Smooth muscle cell (in vitro differentiated cells): ENCODE measurements around the gene BCAS1. TPM values are rescaled to one million over a fixed set of nuclear protein-coding genes. Genes with fewer than 3 reads are reported as not detected.

Experiments used
- DNase-seq: peaks from one replicate; lab custom pipeline; 2025; ENCODE audit not compliant: unreplicated experiment; lab: John Stamatoyannopoulos, UW
- H2AFZ ChIP-seq: fragments of 200-600 bp; sonication (generic); 2 replicates; pipeline ENCODE4 v1.6.0; 2016; ENCODE audit warnings: antibody characterized with exemption, low read depth, mild to moderate bottlenecking
- H3F3A ChIP-seq: fragments of 200-600 bp; sonication (generic); 2 replicates; pipeline ENCODE4 v1.6.0; 2017; ENCODE audit warnings: antibody characterized with exemption, low read depth
- H3K27ac ChIP-seq: fragments of 200-600 bp; sonication (generic); 2 replicates; pipeline ENCODE4 v1.5.1; 2016; ENCODE audit warnings: low read depth, mild to moderate bottlenecking
- H3K27me3 ChIP-seq: fragments of 200-600 bp; sonication (generic); 2 replicates; pipeline ENCODE4 v1.6.1; 2016; ENCODE audit warnings: low read depth, mild to moderate bottlenecking
- H3K36me3 ChIP-seq: fragments of 200-600 bp; sonication (generic); 2 replicates; pipeline ENCODE4 v1.5.1; 2016; ENCODE audit warnings: low read depth
- H3K4me1 ChIP-seq: fragments of 200-600 bp; sonication (generic); 2 replicates; pipeline ENCODE4 v1.5.1; 2016; ENCODE audit warnings: low read depth
- H3K4me2 ChIP-seq: fragments of 200-600 bp; sonication (generic); 2 replicates; pipeline ENCODE4 v1.6.0; 2016; ENCODE audit warnings: mild to moderate bottlenecking
- H3K4me3 ChIP-seq: fragments of 200-600 bp; sonication (generic); 2 replicates; pipeline ENCODE4 v1.5.1; 2016; ENCODE audit warnings: mild to moderate bottlenecking
- H3K79me2 ChIP-seq: fragments of 200-600 bp; sonication (generic); 2 replicates; pipeline ENCODE4 v1.6.0; 2016; ENCODE audit warnings: low read depth, mild to moderate bottlenecking
- H3K9ac ChIP-seq: fragments of 200-600 bp; sonication (generic); 2 replicates; pipeline ENCODE4 v1.6.0; 2016; ENCODE audit warnings: low read depth
- H3K9me3 ChIP-seq: fragments of 200-600 bp; sonication (generic); replicated peaks from 2 replicates; pipeline ENCODE4 v1.5.1; 2016; ENCODE audit warnings: low read depth
- H4K20me1 ChIP-seq: fragments of 200-600 bp; sonication (generic); 2 replicates; pipeline ENCODE4 v1.6.0; 2016; ENCODE audit warnings: low read depth
- WGBS: methylation state at CpG from one replicate; pipeline ENCODE4 v1.1.7; 2016; ENCODE audit warnings: low lambda C conversion rate; 5-methylcytosine and 5-hydroxymethylcytosine counted together
- polyA plus RNA-seq: library from polyadenylated mRNA; unstranded; fragments of >200 nt; fragmentation: Nextera tagmentation; extraction: Ambion mirVana; gene quantifications from 2 replicates; pipeline ENCODE4 v1.2.1, GENCODE V29; 2016
- total RNA-seq: library from RNA; depleted of rRNA; stranded (reverse); fragments of >200 nt; gene quantifications from 2 replicates; pipeline ENCODE4 v1.2.3, GENCODE V29; 2014
- TF ChIP-seq, protein P1 (sequence below): fragments of 200-600 bp; sonication (generic); IDR thresholded peaks from 2 replicates; pipeline ENCODE4 v1.5.1; 2017; ENCODE audit warnings: borderline replicate concordance, mild to moderate bottlenecking, antibody characterized with exemption; ENCODE audit not compliant: insufficient read depth, poor library complexity, severe bottlenecking

Gene BCAS1
- total and polyA plus RNA-seq, 2 experiments from 2014 or later = 0.09 to 0.15 TPM

DNA sequence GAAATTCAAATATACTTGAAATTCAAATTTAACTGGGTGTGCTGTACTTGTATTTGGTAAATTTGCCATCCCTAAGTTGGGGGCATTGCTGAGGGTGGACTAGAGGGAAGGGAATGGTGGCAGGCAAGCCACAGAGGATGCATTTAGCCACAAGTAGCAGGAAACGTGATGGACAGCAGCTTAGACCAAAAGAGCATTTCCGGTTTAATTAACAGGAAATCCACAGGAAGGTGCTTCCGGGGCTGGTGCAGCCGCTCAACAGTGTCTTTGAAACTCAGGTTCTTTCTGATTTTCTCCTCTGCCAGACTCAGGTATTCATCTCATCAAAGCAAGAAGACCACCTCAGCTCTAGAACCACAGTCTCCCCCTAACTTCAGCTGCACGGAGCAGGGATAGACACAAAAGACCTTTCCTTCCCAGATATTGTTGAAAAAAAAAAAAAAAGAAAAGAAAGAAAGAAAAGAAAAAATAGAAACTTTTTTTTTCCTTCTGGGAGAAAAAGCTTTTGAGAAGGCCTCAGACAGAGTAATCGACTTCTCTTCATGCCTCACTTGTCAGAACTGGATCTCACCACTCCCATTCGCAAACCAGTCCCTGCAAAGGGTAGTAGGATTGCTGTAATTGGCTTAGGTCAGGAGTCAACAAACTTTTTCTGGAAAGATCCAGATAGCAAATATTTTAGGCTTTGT lies 8.0 kb upstream of the BCAS1 start:
- H3K27ac ChIP-seq = no peak overlapping the region
- H3K4me3 ChIP-seq = no peak overlapping the region
- no peaks in the 10 kb centered on the region for H3F3A ChIP-seq
- DNase-seq = no peak
- TF ChIP-seq, protein P1, sequence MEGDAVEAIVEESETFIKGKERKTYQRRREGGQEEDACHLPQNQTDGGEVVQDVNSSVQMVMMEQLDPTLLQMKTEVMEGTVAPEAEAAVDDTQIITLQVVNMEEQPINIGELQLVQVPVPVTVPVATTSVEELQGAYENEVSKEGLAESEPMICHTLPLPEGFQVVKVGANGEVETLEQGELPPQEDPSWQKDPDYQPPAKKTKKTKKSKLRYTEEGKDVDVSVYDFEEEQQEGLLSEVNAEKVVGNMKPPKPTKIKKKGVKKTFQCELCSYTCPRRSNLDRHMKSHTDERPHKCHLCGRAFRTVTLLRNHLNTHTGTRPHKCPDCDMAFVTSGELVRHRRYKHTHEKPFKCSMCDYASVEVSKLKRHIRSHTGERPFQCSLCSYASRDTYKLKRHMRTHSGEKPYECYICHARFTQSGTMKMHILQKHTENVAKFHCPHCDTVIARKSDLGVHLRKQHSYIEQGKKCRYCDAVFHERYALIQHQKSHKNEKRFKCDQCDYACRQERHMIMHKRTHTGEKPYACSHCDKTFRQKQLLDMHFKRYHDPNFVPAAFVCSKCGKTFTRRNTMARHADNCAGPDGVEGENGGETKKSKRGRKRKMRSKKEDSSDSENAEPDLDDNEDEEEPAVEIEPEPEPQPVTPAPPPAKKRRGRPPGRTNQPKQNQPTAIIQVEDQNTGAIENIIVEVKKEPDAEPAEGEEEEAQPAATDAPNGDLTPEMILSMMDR = no peak
- no peak overlapping the region for H3K9ac ChIP-seq
- no peak overlapping the region for H3K4me2 ChIP-seq
- no peaks in the 10 kb centered on the region for H3K27me3 ChIP-seq
- no peaks in the 10 kb centered on the region for H3K9me3 ChIP-seq
- H2AFZ ChIP-seq = no peak overlapping the region
- H3K4me1 ChIP-seq = no peaks in the 10 kb centered on the region
- no peaks in the 10 kb centered on the region for H4K20me1 ChIP-seq
- H3K36me3 ChIP-seq = no peaks in the 10 kb centered on the region
- 91% methylated on average over 7 of the region's 7 CpGs for whole genome bisulfite sequencing
- H3K79me2 ChIP-seq = no peaks in the 10 kb centered on the region

DNA sequence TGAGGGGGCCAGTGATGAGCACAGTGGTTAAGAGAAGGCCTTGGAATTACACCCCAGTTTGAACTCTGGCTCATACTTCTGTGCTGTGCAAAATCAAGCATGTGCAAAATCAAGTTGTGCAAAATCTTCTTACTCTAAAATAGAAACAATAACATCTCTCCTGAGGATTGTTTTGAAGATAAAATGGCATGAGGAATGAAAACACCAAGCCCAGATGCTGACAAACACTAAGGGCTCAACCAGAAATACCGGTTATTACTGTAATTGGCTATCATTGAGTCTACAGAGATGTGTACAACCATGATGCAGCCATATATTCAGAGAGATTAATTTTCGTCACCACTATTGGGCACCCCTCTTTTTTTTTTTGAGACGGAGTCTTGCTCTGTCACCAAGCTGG lies 5.9 kb upstream of the BCAS1 start:
- no peak overlapping the region for H3K27ac ChIP-seq
- H3F3A ChIP-seq = no peaks in the 10 kb centered on the region
- no peak for DNase-seq
- no peaks in the 10 kb centered on the region for H3K36me3 ChIP-seq
- 100% methylated on average over 3 of the region's 3 CpGs for WGBS
- H4K20me1 ChIP-seq = no peaks in the 10 kb centered on the region
- H3K4me2 ChIP-seq = no peak overlapping the region
- H3K27me3 ChIP-seq = no peaks in the 10 kb centered on the region
- no peaks in the 10 kb centered on the region for H3K79me2 ChIP-seq
- H3K4me1 ChIP-seq = no peaks in the 10 kb centered on the region
- H3K9ac ChIP-seq = no peak overlapping the region
- TF ChIP-seq, protein P1 = no peak
- H3K4me3 ChIP-seq = no peak overlapping the region
- H2AFZ ChIP-seq = no peak overlapping the region
- no peaks in the 10 kb centered on the region for H3K9me3 ChIP-seq

DNA sequence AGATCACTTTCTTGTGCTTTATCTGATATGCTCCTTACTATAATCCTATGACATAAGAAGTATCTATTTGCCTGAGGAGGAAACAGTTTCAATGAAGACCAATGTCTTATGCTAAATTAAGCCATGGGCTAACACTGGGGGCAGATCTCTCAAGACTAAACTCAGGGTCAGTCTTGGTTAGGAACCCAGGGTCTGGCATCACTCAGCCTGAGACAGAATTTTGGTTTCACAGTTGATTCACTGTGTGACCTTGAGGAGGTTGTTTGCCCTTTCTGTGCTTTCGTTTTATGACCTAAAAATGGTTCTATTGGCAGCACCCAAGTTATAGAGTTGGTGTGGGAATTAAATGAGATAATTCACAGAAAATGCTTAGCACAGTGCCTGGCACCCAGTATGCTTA lies 4.9 kb upstream of the BCAS1 start:
- Histone ChIP-seq H3K36me3 (no peaks in the 10 kb centered on the region), H3K4me2 (no peak overlapping the region), H4K20me1 (no peaks in the 10 kb centered on the region), H3K79me2 (no peaks in the 10 kb centered on the region), H3F3A (no peaks in the 10 kb centered on the region), H3K4me3 (no peak overlapping the region), H3K27me3 (no peaks in the 10 kb centered on the region), H2AFZ (no peak overlapping the region), H3K27ac (no peak overlapping the region), H3K4me1 (no peaks in the 10 kb centered on the region), H3K9ac (no peak overlapping the region), H3K9me3 (no peaks in the 10 kb centered on the region)
- DNase-seq = no peak
- TF ChIP-seq, protein P1 = no peak
- 68% methylated on average over 1 of the region's 1 CpG for WGBS

DNA sequence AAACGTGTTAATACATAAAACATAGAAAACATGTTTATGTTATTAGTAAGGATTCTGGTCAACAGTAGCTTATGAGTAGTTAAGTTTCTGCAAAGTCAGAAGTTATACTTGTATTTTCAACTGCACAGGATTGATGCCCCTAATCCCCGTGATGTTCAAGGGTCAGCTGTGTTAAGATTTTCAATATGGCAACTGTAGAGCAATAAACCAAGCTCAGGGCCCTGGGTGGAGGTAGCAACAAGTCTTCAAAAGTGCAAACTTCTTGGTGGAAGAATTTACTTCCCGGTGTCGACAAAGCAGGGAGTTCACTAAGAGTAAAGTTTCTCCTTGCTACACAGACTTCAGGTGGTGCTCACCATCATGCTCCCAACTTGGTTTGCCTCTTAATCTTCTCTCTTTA lies 4.1 kb upstream of the BCAS1 start:
- Histone ChIP-seq H3K36me3 (no peaks in the 10 kb centered on the region), H3K27ac (no peak overlapping the region), H4K20me1 (no peaks in the 10 kb centered on the region), H3K4me2 (no peak overlapping the region), H2AFZ (no peak overlapping the region), H3K9me3 (no peaks in the 10 kb centered on the region), H3K9ac (no peak overlapping the region), H3F3A (no peaks in the 10 kb centered on the region), H3K27me3 (no peaks in the 10 kb centered on the region), H3K79me2 (no peaks in the 10 kb centered on the region), H3K4me3 (no peak overlapping the region), H3K4me1 (no peaks in the 10 kb centered on the region)
- 79% methylated on average over 4 of the region's 4 CpGs for WGBS
- TF ChIP-seq, protein P1 = no peak
- DNase-seq = no peak
